Left lung (tissue), 10 donors: ENCODE data around the gene NINJ2. TPM values are rescaled to one million over a fixed set of nuclear protein-coding genes. Genes with fewer than 3 reads are reported as not detected.

Experiments used
- ATAC-seq: fragments of 200-7000 bp; cut with Tn5 transposase; one replicate; pipeline ENCODE4 v1.9.1; 2020; ENCODE audit warnings: moderate library complexity
- DNase-seq, 4 donors: peaks; one replicate each; pipeline ENCODE4 v3.0.0-alpha.2; 2013 to 2020
- H3K27ac ChIP-seq, 2 donors: fragments of 200-600 bp; sonication (generic) in 1 of 2; one replicate each; pipeline versions ENCODE4 v1.5.0 to v1.8.0; 2020 to 2021
- H3K27me3 ChIP-seq, 2 donors: fragments of 200-600 bp; sonication (generic) in 1 of 2; one replicate each; pipeline versions ENCODE4 v1.5.0 to v1.8.0; 2020 to 2021
- H3K36me3 ChIP-seq, 2 donors: fragments of 200-600 bp; sonication (generic) in 1 of 2; one replicate each; pipeline versions ENCODE4 v1.5.0 to v1.8.0; 2020 to 2021
- H3K4me1 ChIP-seq, 2 donors: fragments of 200-600 bp; one replicate each; pipeline ENCODE4 v1.8.0; 2021
- H3K4me3 ChIP-seq, 2 donors: fragments of 200-600 bp; sonication (generic) in 1 of 2; one replicate each; pipeline versions ENCODE4 v1.5.0 to v1.8.0; 2020 to 2021; ENCODE audit warnings: mild to moderate bottlenecking in 1 of 2
- H3K9me3 ChIP-seq, 2 donors: fragments of 200-600 bp; sonication (generic) in 1 of 2; one replicate each; pipeline versions ENCODE4 v1.5.0 to v1.8.0; 2020 to 2021
- intact Hi-C, 2 donors: fragments of 100-400 bp; cut with DNase I; formaldehyde crosslinking; loops; one replicate each; pipeline versions ENCODE4 v1.11.2 to v1.14.2; 2022
- polyA plus RNA-seq, 6 donors: library from polyadenylated mRNA; unstranded; fragments of 120-200 nt; gene quantifications; one replicate each; pipeline ENCODE4 v1.2.1, GENCODE V29; 2013; ENCODE audit not compliant: insufficient read length in 6 of 6
- total RNA-seq, 2 donors: library from RNA; stranded (reverse); fragmentation: NEBNext Ultra II Directional; extraction: Animal tissue kit (Norgen Biotek cat#: 25700); gene quantifications; one replicate each; pipeline ENCODE4 v1.2.1, GENCODE V29; 2021
- TF ChIP-seq, protein P1 (sequence below), 2 donors: fragments of 200-600 bp; sonication (generic) in 1 of 2; IDR thresholded peaks; one replicate each; pipeline versions ENCODE4 v1.5.0 to v1.8.0; 2021; ENCODE audit warnings: antibody characterized with exemption in 2 of 2
- donor health status: DM: no; HTN: yes; CAD: no.
- donor health status: DM: no; HTN: no; CAD: no.

NINJ2 gene
- total and polyA plus RNA-seq, 8 donors = 1.2 to 18.0 (median 2.8) TPM

DNA sequence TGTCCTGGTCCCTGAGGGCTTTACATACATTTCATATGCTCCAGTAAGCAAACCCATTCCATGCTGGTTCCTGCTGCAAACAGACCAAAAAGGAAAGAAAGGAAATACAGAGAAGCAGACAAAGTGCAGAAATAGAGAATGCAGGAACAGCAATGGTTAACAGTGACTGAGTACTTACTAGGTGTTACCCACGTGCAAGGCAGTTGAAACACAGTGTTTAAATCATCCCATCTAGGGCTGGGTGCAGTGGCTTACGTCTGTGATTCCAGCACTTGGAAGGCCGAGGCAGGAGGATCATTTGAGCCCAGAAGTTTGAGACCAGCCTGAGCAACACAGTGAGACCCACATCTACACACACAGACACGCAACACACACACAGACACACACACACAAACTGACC, 21.2 kb upstream of the NINJ2 start:
- DNase-seq = no peak
- Histone ChIP-seq H3K4me3 (no peak overlapping the region), H3K36me3 (no peaks in the 10 kb centered on the region), H3K9me3 (no peaks in the 10 kb centered on the region), H3K27me3 (no peaks in the 10 kb centered on the region), H3K4me1 (peaks cover 5 to 11% of the 10 kb centered on the region in 2 donors), H3K27ac (no peak overlapping the region)
- TF ChIP-seq, protein P1, sequence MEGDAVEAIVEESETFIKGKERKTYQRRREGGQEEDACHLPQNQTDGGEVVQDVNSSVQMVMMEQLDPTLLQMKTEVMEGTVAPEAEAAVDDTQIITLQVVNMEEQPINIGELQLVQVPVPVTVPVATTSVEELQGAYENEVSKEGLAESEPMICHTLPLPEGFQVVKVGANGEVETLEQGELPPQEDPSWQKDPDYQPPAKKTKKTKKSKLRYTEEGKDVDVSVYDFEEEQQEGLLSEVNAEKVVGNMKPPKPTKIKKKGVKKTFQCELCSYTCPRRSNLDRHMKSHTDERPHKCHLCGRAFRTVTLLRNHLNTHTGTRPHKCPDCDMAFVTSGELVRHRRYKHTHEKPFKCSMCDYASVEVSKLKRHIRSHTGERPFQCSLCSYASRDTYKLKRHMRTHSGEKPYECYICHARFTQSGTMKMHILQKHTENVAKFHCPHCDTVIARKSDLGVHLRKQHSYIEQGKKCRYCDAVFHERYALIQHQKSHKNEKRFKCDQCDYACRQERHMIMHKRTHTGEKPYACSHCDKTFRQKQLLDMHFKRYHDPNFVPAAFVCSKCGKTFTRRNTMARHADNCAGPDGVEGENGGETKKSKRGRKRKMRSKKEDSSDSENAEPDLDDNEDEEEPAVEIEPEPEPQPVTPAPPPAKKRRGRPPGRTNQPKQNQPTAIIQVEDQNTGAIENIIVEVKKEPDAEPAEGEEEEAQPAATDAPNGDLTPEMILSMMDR (IDR thresholded peaks at IDR 0.05) = no peak
- no peak for ATAC-seq
- intact Hi-C loops = no loop called here

- intact Hi-C loops = no loop called here
- Histone ChIP-seq H3K4me1 (peaks cover 5 to 11% of the 10 kb centered on the region in 2 donors), H3K4me3 (no peak overlapping the region), H3K9me3 (no peaks in the 10 kb centered on the region), H3K27me3 (no peaks in the 10 kb centered on the region), H3K36me3 (no peaks in the 10 kb centered on the region), H3K27ac (no peak overlapping the region)
- TF ChIP-seq, protein P1 (IDR thresholded peaks at IDR 0.05) = no peak
- ATAC-seq (no peak), DNase-seq (no peak)
Observed at GRCh38 chr12:681568-682256, 18.5 kb upstream of the NINJ2 start.

- TF ChIP-seq, protein P1 (IDR thresholded peaks at IDR 0.05) = no peak
- Histone ChIP-seq H3K4me1 (peaks cover 0 to 9% of the 10 kb centered on the region in 2 donors), H3K9me3 (no peaks in the 10 kb centered on the region), H3K36me3 (no peaks in the 10 kb centered on the region), H3K4me3 (no peak overlapping the region), H3K27me3 (no peaks in the 10 kb centered on the region), H3K27ac (no peak overlapping the region)
- ATAC-seq = no peak
- DNase-seq = no peak
- intact Hi-C loops = no loop called here
Observed at GRCh38 chr12:678747-679712, 15.8 kb upstream of the NINJ2 start.

DNA sequence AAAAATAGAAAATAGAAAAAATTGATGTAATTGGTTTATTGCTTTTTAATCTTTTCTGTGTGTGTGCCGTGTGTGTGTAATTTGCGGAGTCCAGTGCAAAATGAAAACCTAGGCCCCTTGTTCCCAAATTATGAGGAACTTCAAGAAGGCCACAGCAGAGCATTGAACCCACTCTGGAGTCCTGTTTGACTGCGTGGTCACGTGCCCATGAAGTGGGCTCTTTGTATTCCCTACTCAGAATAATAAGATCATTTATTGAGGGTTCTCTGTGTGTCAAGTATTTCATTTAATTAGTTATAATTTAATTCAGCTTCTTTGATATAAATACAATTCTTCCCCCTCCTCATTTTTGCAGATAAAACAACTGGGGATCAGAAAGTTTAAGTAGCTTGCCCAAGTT, 12.3 kb upstream of the NINJ2 start:
- ATAC-seq (no peak), DNase-seq (no peak)
- no peaks in the 10 kb centered on the region for H3K27me3 ChIP-seq
- H3K9me3 ChIP-seq = no peaks in the 10 kb centered on the region
- H3K4me3 ChIP-seq = no peak overlapping the region
- intact Hi-C loops = no loop called here
- TF ChIP-seq, protein P1 (IDR thresholded peaks at IDR 0.05) = no peak
- no peaks in the 10 kb centered on the region for H3K36me3 ChIP-seq
- H3K4me1 ChIP-seq = peaks cover 0 to 19% of the 10 kb centered on the region in 2 donors
- H3K27ac ChIP-seq = no peak overlapping the region

GRCh38 chr12:674272-674781, 11.1 kb upstream of the NINJ2 start:
- Histone ChIP-seq H3K27me3 (no peaks in the 10 kb centered on the region), H3K4me3 (no peak overlapping the region), H3K36me3 (no peaks in the 10 kb centered on the region), H3K9me3 (no peaks in the 10 kb centered on the region), H3K27ac (peak overlapping the region in 1 of 2 donors; percentile 83), H3K4me1 (peaks cover 0 to 19% of the 10 kb centered on the region in 2 donors)
- TF ChIP-seq, protein P1 (IDR thresholded peaks at IDR 0.05) = no peak
- ATAC-seq (peak; percentile 41), DNase-seq (no peak)
- intact Hi-C loops = no loop called here
